ENCODE measurements around the gene MUC3A. TPM values are rescaled to one million over a fixed set of nuclear protein-coding genes. Genes with fewer than 3 reads are reported as not detected.
"Not testable (repeated sequence)": the region's sequence is repeated elsewhere in the genome, so short reads cannot be mapped to it uniquely, and the experiment has no call there.

Gene MUC3A
- total RNA-seq, 6 experiments from 2014 or later: not detected

- H3K9me3 Mint-ChIP-seq: peaks cover 6% of the 10 kb centered on the region
- H3K4me1 Mint-ChIP-seq (ENCODE audit: low read depth): no peaks in the 10 kb centered on the region
- no peak overlapping the region for H3K27ac Mint-ChIP-seq
- peaks cover 8% of the 10 kb centered on the region for H3K27me3 Mint-ChIP-seq (ENCODE audit: insufficient read depth)
- H3K36me3 Mint-ChIP-seq (ENCODE audit: low read depth): no peaks in the 10 kb centered on the region
- no peak for TF ChIP-seq CTCF (IDR thresholded peaks at IDR 0.05)
- no peak overlapping the region for H3K4me3 Mint-ChIP-seq
- no peak for DNase-seq
Observed at GRCh38 chr7:100978300-100978699, 29.0 kb downstream of the MUC3A start.

- Mint-ChIP-seq H3K27me3 (ENCODE audit: insufficient read depth) (peaks cover 14% of the 10 kb centered on the region), H3K36me3 (ENCODE audit: low read depth) (no peaks in the 10 kb centered on the region), H3K9me3 (no peaks in the 10 kb centered on the region), H3K27ac (peak overlapping the region; percentile 99), H3K4me1 (ENCODE audit: low read depth) (peaks cover 23% of the 10 kb centered on the region), H3K4me3 (no peak overlapping the region)
- peak; percentile 98 for DNase-seq
- no peak for TF ChIP-seq CTCF (IDR thresholded peaks at IDR 0.05)
Observed at GRCh38 chr7:100983451-100984187, 34.3 kb downstream of the MUC3A start.

- H3K36me3 Mint-ChIP-seq (ENCODE audit: low read depth); DNase-seq; H3K4me3 Mint-ChIP-seq; H3K9me3 Mint-ChIP-seq: not testable (repeated sequence)
- Mint-ChIP-seq H3K27ac (peak overlapping the region; percentile 99), H3K27me3 (ENCODE audit: insufficient read depth) (peaks cover 17% of the 10 kb centered on the region), H3K4me1 (ENCODE audit: low read depth) (peaks cover 23% of the 10 kb centered on the region)
Observed at GRCh38 chr7:100984241-100984918, 35.0 kb downstream of the MUC3A start.

- Mint-ChIP-seq H3K4me1 (ENCODE audit: low read depth) (peaks cover 23% of the 10 kb centered on the region), H3K27me3 (ENCODE audit: insufficient read depth) (peaks cover 18% of the 10 kb centered on the region), H3K27ac (peak overlapping the region; percentile 99; the same call in 1 of the 2 replicates)
- peak; percentile 42 for DNase-seq
- not testable (repeated sequence) for H3K36me3 Mint-ChIP-seq (ENCODE audit: low read depth); H3K9me3 Mint-ChIP-seq; H3K4me3 Mint-ChIP-seq
Observed at GRCh38 chr7:100985033-100985797, 35.9 kb downstream of the MUC3A start.

- no peaks in the 10 kb centered on the region for H3K36me3 Mint-ChIP-seq (ENCODE audit: low read depth)
- no peaks in the 10 kb centered on the region for H3K4me1 Mint-ChIP-seq (ENCODE audit: low read depth)
- DNase-seq: no peak
- TF ChIP-seq CTCF (IDR thresholded peaks at IDR 0.05): no peak
- no peaks in the 10 kb centered on the region; the same call in 1 of the 2 replicates for H3K9me3 Mint-ChIP-seq
- no peak overlapping the region for H3K4me3 Mint-ChIP-seq
- H3K27ac Mint-ChIP-seq: no peak overlapping the region
- H3K27me3 Mint-ChIP-seq (ENCODE audit: insufficient read depth): peaks cover 5% of the 10 kb centered on the region
Observed at GRCh38 chr7:100991631-100992030, 42.3 kb downstream of the MUC3A start.

- not testable (repeated sequence) for DNase-seq; H3K9me3 Mint-ChIP-seq; H3K4me1 Mint-ChIP-seq (ENCODE audit: low read depth); H3K27me3 Mint-ChIP-seq (ENCODE audit: insufficient read depth); H3K27ac Mint-ChIP-seq; H3K36me3 Mint-ChIP-seq (ENCODE audit: low read depth); H3K4me3 Mint-ChIP-seq
Observed at GRCh38 chr7:100992280-100992679, 42.9 kb downstream of the MUC3A start.

GRCh38 chr7:100994671-100995070 is 45.3 kb downstream of the MUC3A start:
- not testable (repeated sequence) for H3K36me3 Mint-ChIP-seq (ENCODE audit: low read depth); H3K4me1 Mint-ChIP-seq (ENCODE audit: low read depth)

GRCh38 chr7:100998530-100998929 is 49.2 kb downstream of the MUC3A start:
- not testable (repeated sequence) for H3K4me3 Mint-ChIP-seq; H3K36me3 Mint-ChIP-seq (ENCODE audit: low read depth); H3K27me3 Mint-ChIP-seq (ENCODE audit: insufficient read depth); H3K27ac Mint-ChIP-seq; H3K4me1 Mint-ChIP-seq (ENCODE audit: low read depth); H3K9me3 Mint-ChIP-seq; DNase-seq

More at GRCh38 chr7:100994671-100995070, 45.3 kb downstream of the MUC3A start:
- not testable (repeated sequence) for H3K4me3 Mint-ChIP-seq; H3K27ac Mint-ChIP-seq; H3K9me3 Mint-ChIP-seq; H3K27me3 Mint-ChIP-seq (ENCODE audit: insufficient read depth); DNase-seq

GRCh38 chr7:100999334-100999733 is 50.0 kb downstream of the MUC3A start:
- H3K4me1 Mint-ChIP-seq (ENCODE audit: low read depth); H3K36me3 Mint-ChIP-seq (ENCODE audit: low read depth); DNase-seq; H3K4me3 Mint-ChIP-seq; H3K27me3 Mint-ChIP-seq (ENCODE audit: insufficient read depth); H3K27ac Mint-ChIP-seq; H3K9me3 Mint-ChIP-seq: not testable (repeated sequence)

- H3K36me3 Mint-ChIP-seq (ENCODE audit: low read depth); H3K27me3 Mint-ChIP-seq (ENCODE audit: insufficient read depth); H3K4me3 Mint-ChIP-seq; DNase-seq; H3K4me1 Mint-ChIP-seq (ENCODE audit: low read depth); H3K27ac Mint-ChIP-seq; H3K9me3 Mint-ChIP-seq: not testable (repeated sequence)
Observed at GRCh38 chr7:101000025-101000424, 50.7 kb downstream of the MUC3A start.

All from HFFc6 (cell line).